ENCODE measurements around the gene RABL3.
"Not testable (repeated sequence)": the region's sequence is repeated elsewhere in the genome, so short reads cannot be mapped to it uniquely, and the experiment has no call there.

Gene RABL3

DNA sequence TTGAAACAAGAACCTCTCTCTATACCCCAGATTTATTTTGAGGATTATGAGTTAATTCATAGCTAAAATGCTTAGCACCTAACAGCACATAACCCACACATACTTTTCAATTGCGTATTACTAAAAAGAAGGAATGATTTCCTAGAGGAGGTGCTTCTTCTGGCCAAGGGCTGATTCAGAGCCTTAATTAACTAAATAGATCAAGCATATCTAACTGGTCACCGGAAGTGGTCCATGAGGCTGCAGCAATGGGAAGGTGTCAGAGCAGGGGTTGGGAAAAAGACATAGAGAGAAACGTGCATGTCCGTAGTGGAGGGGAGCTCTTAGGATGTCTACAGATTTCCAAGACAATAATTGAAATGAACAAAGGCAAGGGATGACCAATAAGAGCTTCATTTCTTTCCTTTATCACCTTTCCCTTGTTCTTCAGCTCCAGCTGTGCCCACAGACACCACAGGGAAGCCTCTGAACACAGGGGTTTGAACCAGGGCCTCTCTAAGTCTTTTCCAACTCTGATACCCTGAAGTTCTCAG is 60.7 kb downstream of the RABL3 start:
- DNase-seq: no peak

- DNase-seq: no peak
These were observed 61.3 kb downstream of the RABL3 start for GRCh38 chr3:120681018-120681417.

- DNase-seq: no peak
These were observed 62.0 kb downstream of the RABL3 start for GRCh38 chr3:120680193-120680894.

- DNase-seq: no peak
These were observed 63.3 kb downstream of the RABL3 start for GRCh38 chr3:120678984-120679383.

DNA sequence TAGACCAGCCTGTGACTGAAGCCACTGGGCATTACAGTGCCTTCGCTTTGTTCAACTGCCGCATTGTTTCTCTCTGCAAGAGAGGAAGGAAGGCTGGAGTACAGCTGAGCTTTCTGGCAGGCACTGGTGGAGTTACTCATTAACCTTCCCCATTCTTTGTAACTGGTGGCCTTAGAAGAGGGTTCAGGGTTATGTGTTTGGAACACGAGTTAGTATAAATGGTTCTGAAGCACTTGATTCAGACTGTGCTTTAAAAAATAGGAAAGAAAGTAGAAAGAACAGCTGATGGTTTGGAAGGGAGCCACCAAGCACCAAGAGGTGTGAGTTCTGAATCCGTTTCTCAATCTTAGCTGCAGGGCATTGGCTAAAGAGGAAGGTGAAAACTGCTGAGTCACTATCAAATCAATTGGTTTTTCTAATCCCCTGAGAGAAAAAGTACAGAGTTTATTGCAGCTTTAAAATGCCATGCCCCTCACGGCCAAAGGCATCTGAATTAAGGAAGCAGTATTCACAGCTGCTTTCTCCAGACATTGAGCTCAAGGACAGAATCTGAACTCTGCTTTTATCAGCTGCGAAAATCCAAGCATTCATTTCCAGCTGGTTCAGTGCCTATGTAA is 63.9 kb downstream of the RABL3 start:
- no peak for DNase-seq

- DNase-seq: not testable (repeated sequence)
These were observed 65.1 kb downstream of the RABL3 start for GRCh38 chr3:120677193-120677592.

DNA sequence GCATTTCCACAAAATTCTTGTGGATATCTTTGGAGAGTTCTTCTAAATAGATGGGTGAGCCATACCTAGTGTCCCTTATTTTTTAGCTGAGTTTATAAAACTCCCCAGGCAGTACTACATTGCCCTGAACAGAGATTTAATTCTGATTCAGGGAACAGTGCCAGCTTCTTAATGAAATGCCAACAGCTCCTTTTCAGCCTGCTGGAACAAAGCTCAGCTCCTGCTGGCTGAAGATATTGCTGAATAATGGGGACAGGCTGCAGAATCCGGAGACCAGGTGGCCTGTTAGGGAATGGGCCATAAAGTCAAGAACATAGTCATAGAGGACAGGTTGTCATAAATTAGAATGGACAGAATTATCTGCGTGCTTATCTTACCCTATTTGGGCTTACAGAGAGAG is 69.2 kb downstream of the RABL3 start:
- no peak for DNase-seq

GRCh38 chr3:120670576-120670975 is 71.7 kb downstream of the RABL3 start:
- DNase-seq: no peak

DNA sequence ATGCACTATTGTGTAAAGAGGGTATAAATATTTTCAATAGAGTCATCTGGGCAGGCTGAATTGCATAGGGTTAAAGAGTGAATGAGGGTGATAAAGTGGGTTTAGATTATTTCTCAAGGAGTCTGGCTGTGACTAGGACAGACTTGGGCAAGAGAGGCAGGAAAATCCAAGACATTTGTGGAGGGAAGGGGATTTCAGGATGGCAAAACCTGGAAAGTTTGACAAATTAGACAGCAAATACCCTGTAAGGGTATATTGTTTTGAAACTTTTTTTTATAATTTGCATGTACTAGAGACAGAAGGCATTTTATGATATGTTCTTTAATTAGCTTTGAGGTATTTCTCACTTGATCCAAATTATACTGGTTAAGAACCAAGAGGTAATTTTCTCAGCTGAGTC is 77.4 kb downstream of the RABL3 start:
- DNase-seq: no peak

GRCh38 chr3:120661945-120662344 is 80.4 kb downstream of the RABL3 start:
- no peak for DNase-seq

DNA sequence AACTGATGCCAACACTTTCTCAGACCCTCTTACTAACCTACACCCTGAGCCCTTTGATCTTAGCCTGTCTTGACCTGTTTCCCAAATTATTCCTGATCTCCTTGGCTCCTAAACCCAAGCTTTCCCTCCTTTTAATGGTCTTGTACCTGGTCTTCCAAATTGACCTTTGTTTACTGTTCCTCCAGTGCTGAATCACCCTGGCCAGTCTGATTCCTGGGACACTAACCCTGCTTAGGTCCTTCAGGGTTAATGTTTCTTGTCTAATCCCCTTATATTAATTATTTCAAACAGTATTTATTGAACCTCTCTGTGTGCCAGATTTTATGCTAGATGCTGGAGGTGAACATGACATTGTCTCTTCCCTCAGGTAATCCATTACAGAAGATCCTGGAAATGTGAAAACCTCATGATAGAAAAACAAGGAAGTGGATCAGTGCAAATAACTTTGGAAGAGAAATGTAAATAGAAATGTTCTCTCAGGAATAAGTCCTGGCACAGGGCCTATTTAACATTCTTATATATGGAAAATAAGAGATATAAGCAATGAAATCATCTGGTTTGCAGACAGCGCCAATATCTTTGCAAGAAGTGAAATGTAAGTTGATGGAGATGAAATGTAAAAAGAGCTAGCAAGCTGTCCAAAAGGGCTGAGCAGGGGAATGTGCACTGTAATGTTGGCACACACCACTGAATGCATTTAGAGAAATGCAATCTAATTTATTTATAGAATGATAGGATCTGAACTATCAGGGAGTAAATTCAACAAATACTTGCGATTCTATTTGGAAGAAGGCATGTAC is 81.0 kb downstream of the RABL3 start:
- DNase-seq: no peak

DNA sequence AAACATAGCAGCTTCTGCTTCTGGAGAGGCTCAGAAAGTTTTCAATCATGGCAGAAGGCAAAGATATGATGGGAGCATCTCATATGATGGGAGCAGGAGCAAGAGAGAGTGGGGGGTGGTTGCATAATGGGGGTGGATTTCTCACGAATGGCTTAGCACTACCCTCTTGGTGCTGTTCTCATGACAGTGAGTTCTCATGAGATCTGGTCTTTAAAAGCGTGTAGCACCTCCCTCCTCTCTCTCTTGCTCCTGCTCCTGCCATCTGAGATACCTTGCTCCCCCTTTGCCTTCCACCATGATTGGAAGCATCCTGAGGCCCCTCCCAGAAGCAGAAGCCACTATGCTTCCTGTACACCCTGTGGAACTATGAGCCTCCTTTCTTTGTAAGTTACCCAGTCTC is 82.5 kb downstream of the RABL3 start:
- DNase-seq: no peak

GRCh38 chr3:120659285-120659684 is 83.0 kb downstream of the RABL3 start:
- no peak for DNase-seq

- no peak for DNase-seq
These were observed 89.3 kb downstream of the RABL3 start for GRCh38 chr3:120652896-120653545.

GRCh38 chr3:120652281-120652680 is 90.0 kb downstream of the RABL3 start:
- no peak for DNase-seq

DNA sequence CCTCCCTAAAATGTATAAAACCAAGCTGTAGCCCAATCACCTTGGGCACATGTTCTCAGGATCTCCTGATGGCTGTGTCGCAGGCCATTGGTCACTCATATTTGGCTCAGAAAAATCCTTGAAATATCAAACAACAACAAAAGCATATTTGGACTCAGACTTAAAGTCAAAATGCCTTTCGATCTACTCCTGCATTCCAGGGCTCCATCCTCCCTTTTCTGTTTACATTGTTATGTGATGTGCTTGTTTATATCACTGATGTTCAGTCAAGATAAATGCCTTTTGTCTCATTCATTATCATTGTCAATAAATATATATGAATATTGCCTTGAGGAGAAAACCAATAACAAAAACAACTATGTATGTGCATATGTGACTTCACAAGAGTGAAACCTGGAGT is 92.0 kb downstream of the RABL3 start:
- no peak for DNase-seq

DNA sequence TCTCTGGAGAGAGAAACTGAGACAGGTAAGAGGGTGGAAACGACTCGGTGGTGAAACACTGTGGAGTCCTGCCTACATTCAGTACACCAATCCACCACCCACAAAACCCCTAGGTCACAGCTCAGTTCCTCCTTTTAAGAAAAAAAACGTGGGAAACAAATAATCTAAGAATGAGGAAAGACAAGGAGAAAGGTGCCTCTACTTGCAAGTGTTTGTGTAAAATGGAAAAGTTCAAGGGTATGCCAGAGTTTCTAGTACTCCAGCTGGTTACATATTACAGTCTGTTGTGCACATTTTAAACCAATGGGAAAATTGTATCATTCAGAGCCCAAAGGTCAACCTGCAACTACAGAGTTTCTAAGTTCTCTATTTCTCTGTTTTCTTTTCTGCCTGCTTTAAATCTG is 92.5 kb downstream of the RABL3 start:
- DNase-seq: no peak

DNA sequence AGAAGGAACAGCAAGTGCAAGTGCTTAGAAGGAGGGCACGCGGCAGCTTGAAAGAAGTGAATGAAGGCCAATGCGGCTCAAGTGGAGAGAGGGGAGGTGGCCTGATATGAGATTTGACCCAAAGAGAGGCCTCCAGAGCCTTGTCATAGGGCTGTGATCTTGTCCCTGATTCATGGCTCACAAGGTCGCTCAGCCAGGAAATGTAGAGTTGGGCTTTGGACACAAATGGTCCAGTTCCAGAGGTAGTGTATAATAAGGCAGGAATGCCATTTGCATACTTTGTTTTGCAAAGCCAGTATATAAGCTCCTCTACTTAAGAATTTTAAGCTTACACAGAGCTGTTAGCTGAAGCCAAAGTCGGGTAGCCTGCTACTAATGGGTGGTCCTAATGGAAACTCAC is 94.0 kb downstream of the RABL3 start:
- no peak for DNase-seq

DNA sequence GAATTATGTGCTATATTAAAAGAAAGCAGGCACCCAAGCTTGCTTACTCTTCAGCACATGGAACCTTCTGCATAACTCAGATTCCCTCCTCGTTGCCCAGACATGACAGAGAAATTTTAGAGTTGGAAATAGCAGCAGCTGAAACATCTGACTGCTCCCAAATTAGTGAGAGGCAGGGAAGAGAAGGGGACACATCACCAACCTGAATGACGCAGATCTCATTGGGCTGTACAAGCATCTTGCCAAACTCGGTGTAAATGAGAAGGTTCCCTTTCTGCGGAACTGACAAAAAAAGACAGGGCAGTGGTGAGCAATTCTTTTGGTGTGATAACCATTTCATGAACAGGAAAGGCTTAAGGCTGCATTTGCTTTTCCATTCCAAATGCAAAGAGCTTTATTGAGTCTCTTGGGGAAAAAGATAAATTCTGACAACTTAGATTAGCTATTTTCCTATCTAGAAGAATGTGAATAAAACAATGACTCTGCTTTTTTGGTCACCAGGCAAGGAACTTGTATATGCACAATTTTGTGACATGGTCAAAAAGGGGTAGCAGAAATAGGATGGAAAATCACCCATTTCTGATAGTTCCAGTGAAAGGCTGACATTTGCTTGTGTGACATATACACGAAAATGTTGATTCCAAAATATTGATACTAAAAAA is 95.4 kb downstream of the RABL3 start:
- no peak for DNase-seq

DNA sequence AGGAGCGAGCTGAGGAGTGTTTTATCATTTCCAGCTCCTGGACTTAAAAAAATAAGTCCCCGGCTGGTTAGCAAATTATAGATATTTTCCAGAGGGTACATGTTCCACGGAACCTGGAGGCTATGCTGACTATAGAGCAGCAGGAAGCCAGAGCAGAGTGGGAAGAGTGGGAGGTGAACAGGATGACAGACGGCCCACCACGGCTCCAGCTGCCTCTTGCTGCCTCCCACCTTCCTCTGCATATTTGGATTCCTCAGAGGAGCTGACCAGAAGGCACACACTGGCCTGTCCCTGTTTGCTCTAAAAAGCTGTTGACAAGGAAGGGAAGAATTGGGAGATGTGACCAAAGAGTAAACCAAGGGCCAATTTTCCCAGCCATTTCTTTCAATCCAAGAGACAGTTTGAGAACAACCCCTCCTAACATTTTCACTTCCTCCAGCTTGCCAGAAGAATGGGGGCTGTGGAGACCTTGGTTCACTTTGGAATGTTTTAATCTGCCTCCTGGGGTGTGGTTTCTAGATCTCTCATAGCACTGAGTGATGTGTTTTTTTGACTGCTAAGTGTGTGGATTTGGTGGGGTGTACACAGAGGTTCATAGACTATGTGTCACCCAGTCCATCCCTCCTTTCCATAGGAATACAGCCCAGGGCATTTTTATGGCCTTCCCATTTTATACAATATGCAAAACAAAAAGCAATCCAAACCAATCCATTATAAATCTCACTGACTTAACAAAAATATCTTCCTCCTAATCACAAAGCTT is 97.1 kb downstream of the RABL3 start:
- DNase-seq: no peak

DNA sequence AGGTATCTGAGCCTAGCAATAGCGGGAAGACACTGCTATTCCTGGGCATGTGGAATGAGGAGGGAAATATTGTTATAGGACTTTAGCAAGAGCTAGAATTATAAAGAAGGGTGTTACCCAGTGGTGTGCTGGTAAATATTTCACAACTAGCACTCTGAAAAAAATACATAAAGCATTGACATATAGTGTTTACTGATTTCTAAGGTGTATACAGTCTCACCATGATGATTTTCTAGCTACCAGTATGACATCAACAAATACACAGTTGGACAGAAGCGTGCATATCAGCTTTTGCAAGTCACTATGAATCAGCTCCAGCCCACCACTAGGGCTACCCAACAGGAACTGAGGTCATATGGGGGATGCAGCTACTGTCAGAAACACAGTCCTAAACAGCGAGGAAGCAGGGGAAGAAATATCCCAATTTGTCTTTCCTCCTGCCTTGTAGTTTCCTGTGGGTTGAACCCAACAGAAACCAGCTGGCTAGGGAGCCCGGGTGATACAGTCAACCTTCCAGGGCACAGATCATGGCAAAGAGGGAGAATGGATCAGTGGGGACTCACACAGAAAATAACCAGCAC is 99.9 kb downstream of the RABL3 start:
- DNase-seq: no peak

Data from NCI-H748 treated with DMSO at 0.1 percent for 48 hours (cell line).